BLaER1 treated with 17β-estradiol and CSF1 and Interleukin-3, amounts not matched to agents 10 nM and 100 nM (cell line): ENCODE results near the gene PANX2.
"Not testable (repeated sequence)": the region's sequence is repeated elsewhere in the genome, so short reads cannot be mapped to it uniquely, and the experiment has no call there.

Experiments
- H3K27ac ChIP-seq, 11 experiments: shearing (Covaris generic); formaldehyde crosslinking; 2 replicates each; pipeline ENCODE4 v1.8.1; 2022
- H3K27me3 ChIP-seq, 11 experiments: shearing (Covaris generic); formaldehyde crosslinking; 2 replicates each; pipeline ENCODE4 v1.8.1; 2022
- H3K36me3 ChIP-seq, 11 experiments: shearing (Covaris generic); formaldehyde crosslinking; 2 replicates each; pipeline ENCODE4 v1.8.1; 2022
- H3K4me1 ChIP-seq, 10 experiments: shearing (Covaris generic); formaldehyde crosslinking; 2 replicates each; pipeline ENCODE4 v1.8.1; 2022
- H3K4me2 ChIP-seq, 11 experiments: shearing (Covaris generic); formaldehyde crosslinking; 2 replicates each; pipeline ENCODE4 v1.8.1; 2022
- H3K4me3 ChIP-seq, 10 experiments: shearing (Covaris generic); formaldehyde crosslinking; 2 replicates each; pipeline ENCODE4 v1.8.1; 2022
- H3K9ac ChIP-seq, 11 experiments: shearing (Covaris generic); formaldehyde crosslinking; 2 replicates each; pipeline ENCODE4 v1.8.1; 2022
- H3K9me3 ChIP-seq, 11 experiments: shearing (Covaris generic); formaldehyde crosslinking; replicated peaks in 1 of 11; 2 replicates each; pipeline ENCODE4 v1.8.1; 2022
- H4K20me1 ChIP-seq, 11 experiments: shearing (Covaris generic); formaldehyde crosslinking; 2 replicates each; pipeline ENCODE4 v1.8.1; 2022
- Cebpa-rat ChIP-seq, 11 experiments: shearing (Covaris generic); IDR thresholded peaks; 2 replicates each; pipeline ENCODE4 v1.8.1; 2022

The PANX2 gene

GRCh38 chr22:50170453-50171318 lies at the start of gene PANX2:
Gene PANX2, plus strand, starts transcription at chr22:50170731. Its CDS starts 0 bp downstream, at chr22:50170731.
- Histone ChIP-seq H3K4me2 (peak within 1 kb of the TSS; percentile 61 to 87 (median 75)), H3K9me3 (peaks cover 0 to 11% (median 0%) of the 10 kb centered on the region in 11 experiments; a peak in 11 of 22 replicates), H3K36me3 (no peaks in the 10 kb centered on the region), H4K20me1 (peaks cover 0 to 42% (median 12%) of the 10 kb centered on the region in 11 experiments; a peak in 13 of 22 replicates), H3K4me3 (peak within 1 kb of the TSS; percentile 47 to 74 (median 60)), H3K27me3 (peaks cover 35 to 57% (median 51%) of the 10 kb centered on the region in 11 experiments), H3K27ac (peak within 1 kb of the TSS in 7 of 11 experiments; percentile 30 to 58 (median 43); a peak in 8 of 22 replicates), H3K9ac (peak within 1 kb of the TSS in 8 of 11 experiments; percentile 49 to 73 (median 64); a peak in 13 of 22 replicates), H3K4me1 (peaks cover 19 to 46% (median 33%) of the 10 kb centered on the region in 10 experiments)
- TF ChIP-seq Cebpa-rat (IDR thresholded peaks at IDR 0.05), result no peak

- no peaks in the 10 kb centered on the region for H3K27me3 ChIP-seq
- no peak for TF ChIP-seq Cebpa-rat (IDR thresholded peaks at IDR 0.05)
- H3K27ac ChIP-seq, result no peak overlapping the region
These were observed 49.3 kb upstream of the PANX2 start for GRCh38 chr22:50121202-50121740.

GRCh38 chr22:50123119-50123518 lies 47.4 kb upstream of the PANX2 start:
- no peak for TF ChIP-seq Cebpa-rat (IDR thresholded peaks at IDR 0.05)
- Histone ChIP-seq H3K4me2 (no peak overlapping the region), H3K9me3 (peaks cover 16 to 37% (median 26%) of the 10 kb centered on the region in 11 experiments), H3K27ac (no peak overlapping the region), H4K20me1 (no peaks in the 10 kb centered on the region), H3K36me3 (no peaks in the 10 kb centered on the region), H3K27me3 (no peaks in the 10 kb centered on the region), H3K4me3 (no peak overlapping the region; a peak in 1 of 20 replicates), H3K4me1 (peaks cover 9 to 19% (median 15%) of the 10 kb centered on the region in 10 experiments; a peak in 17 of 20 replicates), H3K9ac (no peak overlapping the region)

More at GRCh38 chr22:50121202-50121740, 49.3 kb upstream of the PANX2 start:
- Histone ChIP-seq H3K9ac (no peak overlapping the region), H3K4me1 (peaks cover 9 to 19% (median 15%) of the 10 kb centered on the region in 10 experiments; a peak in 17 of 20 replicates), H3K9me3 (peaks cover 16 to 37% (median 26%) of the 10 kb centered on the region in 11 experiments), H3K36me3 (no peaks in the 10 kb centered on the region), H3K4me3 (no peak overlapping the region), H4K20me1 (no peaks in the 10 kb centered on the region), H3K4me2 (no peak overlapping the region)

GRCh38 chr22:50125029-50125428 lies 45.5 kb upstream of the PANX2 start:
- H3K4me2 ChIP-seq, result no peak overlapping the region
- H3K27ac ChIP-seq, result no peak overlapping the region
- TF ChIP-seq Cebpa-rat (IDR thresholded peaks at IDR 0.05), result no peak
- H3K4me1 ChIP-seq, result peaks cover 6 to 12% (median 9%) of the 10 kb centered on the region in 10 experiments; a peak in 17 of 20 replicates
- no peak overlapping the region for H3K4me3 ChIP-seq
- H3K9ac ChIP-seq, result no peak overlapping the region
- no peaks in the 10 kb centered on the region for H3K27me3 ChIP-seq
- no peaks in the 10 kb centered on the region for H4K20me1 ChIP-seq
- peaks cover 16 to 37% (median 26%) of the 10 kb centered on the region in 11 experiments for H3K9me3 ChIP-seq
- no peaks in the 10 kb centered on the region for H3K36me3 ChIP-seq

- H3K4me2 ChIP-seq, result no peak overlapping the region
- no peaks in the 10 kb centered on the region for H3K36me3 ChIP-seq
- H4K20me1 ChIP-seq, result no peaks in the 10 kb centered on the region
- H3K27me3 ChIP-seq, result no peaks in the 10 kb centered on the region
- peaks cover 4 to 6% (median 5%) of the 10 kb centered on the region in 10 experiments; a peak in 17 of 20 replicates for H3K4me1 ChIP-seq
- H3K4me3 ChIP-seq, result no peak overlapping the region
- H3K9ac ChIP-seq, result no peak overlapping the region
- no peak overlapping the region for H3K27ac ChIP-seq
- no peak for TF ChIP-seq Cebpa-rat (IDR thresholded peaks at IDR 0.05)
- H3K9me3 ChIP-seq, result peaks cover 0 to 10% (median 0%) of the 10 kb centered on the region in 11 experiments; a peak in 4 of 22 replicates
These were observed 41.3 kb upstream of the PANX2 start for GRCh38 chr22:50129121-50129736.

GRCh38 chr22:50131894-50132293 lies 38.6 kb upstream of the PANX2 start:
- no peaks in the 10 kb centered on the region for H3K4me1 ChIP-seq
- no peaks in the 10 kb centered on the region for H3K36me3 ChIP-seq
- no peaks in the 10 kb centered on the region for H3K27me3 ChIP-seq
- no peak overlapping the region for H3K4me3 ChIP-seq
- H4K20me1 ChIP-seq, result no peaks in the 10 kb centered on the region
- H3K27ac ChIP-seq, result no peak overlapping the region
- no peak for TF ChIP-seq Cebpa-rat (IDR thresholded peaks at IDR 0.05)
- no peak overlapping the region for H3K9ac ChIP-seq
- H3K4me2 ChIP-seq, result no peak overlapping the region
- H3K9me3 ChIP-seq, result 0 out of 22 replicates have a peak, but pooled peaks cover 0 to 5% (median 0%) of the 10 kb centered on the region in 11 experiments

GRCh38 chr22:50134481-50134880 lies 36.0 kb upstream of the PANX2 start:
- Histone ChIP-seq H3K4me2 (no peak overlapping the region), H3K4me3 (no peak overlapping the region), H4K20me1 (no peaks in the 10 kb centered on the region), H3K27me3 (no peaks in the 10 kb centered on the region; a peak in 1 of 22 replicates), H3K36me3 (no peaks in the 10 kb centered on the region), H3K9ac (no peak overlapping the region), H3K27ac (no peak overlapping the region), H3K4me1 (peaks cover 0 to 12% (median 5%) of the 10 kb centered on the region in 10 experiments; a peak in 12 of 20 replicates), H3K9me3 (0 out of 22 replicates have a peak, but pooled peaks cover 0 to 5% (median 0%) of the 10 kb centered on the region in 11 experiments)
- TF ChIP-seq Cebpa-rat (IDR thresholded peaks at IDR 0.05), result no peak

- no peak overlapping the region for H3K27ac ChIP-seq
- TF ChIP-seq Cebpa-rat (IDR thresholded peaks at IDR 0.05), result no peak
- 0 out of 22 replicates have a peak, but pooled peaks cover 0 to 5% (median 0%) of the 10 kb centered on the region in 11 experiments for H3K9me3 ChIP-seq
- H3K4me1 ChIP-seq, result peaks cover 0 to 21% (median 9%) of the 10 kb centered on the region in 10 experiments; a peak in 13 of 20 replicates
- H3K36me3 ChIP-seq, result no peaks in the 10 kb centered on the region
- no peak overlapping the region for H3K9ac ChIP-seq
- no peaks in the 10 kb centered on the region; a peak in 1 of 22 replicates for H3K27me3 ChIP-seq
- no peaks in the 10 kb centered on the region for H4K20me1 ChIP-seq
- H3K4me2 ChIP-seq, result no peak overlapping the region
- no peak overlapping the region for H3K4me3 ChIP-seq
These were observed 33.9 kb upstream of the PANX2 start for GRCh38 chr22:50136581-50137015.

- H3K4me3 ChIP-seq, H3K27ac ChIP-seq, H3K4me2 ChIP-seq, H3K36me3 ChIP-seq, H3K9me3 ChIP-seq, H3K9ac ChIP-seq, H4K20me1 ChIP-seq, H3K27me3 ChIP-seq: not testable (repeated sequence)
- H3K4me1 ChIP-seq, result peaks cover 0 to 21% (median 9%) of the 10 kb centered on the region in 10 experiments; a peak in 13 of 20 replicates
These were observed 33.3 kb upstream of the PANX2 start for GRCh38 chr22:50137277-50137676.
